ENCODE data around the gene ANKS6. TPM values are rescaled to one million over a fixed set of nuclear protein-coding genes. Genes with fewer than 3 reads are reported as not detected.

The ANKS6 gene
- total RNA-seq, 3 donors from 2014 or later: 5.6 to 23.3 (median 17.3) TPM

DNA sequence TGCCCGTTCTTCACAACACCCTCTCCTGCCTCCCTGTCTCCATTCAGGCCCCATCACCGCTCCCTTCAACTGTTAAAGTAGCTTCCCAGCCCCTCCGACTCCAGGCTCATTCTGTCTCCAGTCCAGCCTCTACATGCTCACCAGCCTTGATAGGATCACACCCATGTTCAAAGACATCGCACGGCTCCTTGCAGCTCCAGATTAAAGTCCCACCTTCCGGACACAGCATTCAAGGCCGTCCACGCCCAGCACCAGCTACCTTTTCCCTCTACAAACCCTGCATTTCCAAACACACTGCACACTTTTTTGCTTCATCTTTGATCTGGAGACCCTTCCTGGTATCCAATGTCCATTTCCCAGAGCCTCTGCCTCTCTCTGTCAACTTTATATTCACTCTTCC lies 94.0 kb downstream of the ANKS6 start:
- no peak overlapping the region for H3K4me3 ChIP-seq
- peaks cover 0 to 8% of the 10 kb centered on the region in 2 donors for H3K9me3 ChIP-seq
- no peak for TF ChIP-seq POLR2AphosphoS5 (IDR thresholded peaks at IDR 0.05)
- no peak for TF ChIP-seq POLR2A (IDR thresholded peaks at IDR 0.05)
- TF ChIP-seq, protein P1, sequence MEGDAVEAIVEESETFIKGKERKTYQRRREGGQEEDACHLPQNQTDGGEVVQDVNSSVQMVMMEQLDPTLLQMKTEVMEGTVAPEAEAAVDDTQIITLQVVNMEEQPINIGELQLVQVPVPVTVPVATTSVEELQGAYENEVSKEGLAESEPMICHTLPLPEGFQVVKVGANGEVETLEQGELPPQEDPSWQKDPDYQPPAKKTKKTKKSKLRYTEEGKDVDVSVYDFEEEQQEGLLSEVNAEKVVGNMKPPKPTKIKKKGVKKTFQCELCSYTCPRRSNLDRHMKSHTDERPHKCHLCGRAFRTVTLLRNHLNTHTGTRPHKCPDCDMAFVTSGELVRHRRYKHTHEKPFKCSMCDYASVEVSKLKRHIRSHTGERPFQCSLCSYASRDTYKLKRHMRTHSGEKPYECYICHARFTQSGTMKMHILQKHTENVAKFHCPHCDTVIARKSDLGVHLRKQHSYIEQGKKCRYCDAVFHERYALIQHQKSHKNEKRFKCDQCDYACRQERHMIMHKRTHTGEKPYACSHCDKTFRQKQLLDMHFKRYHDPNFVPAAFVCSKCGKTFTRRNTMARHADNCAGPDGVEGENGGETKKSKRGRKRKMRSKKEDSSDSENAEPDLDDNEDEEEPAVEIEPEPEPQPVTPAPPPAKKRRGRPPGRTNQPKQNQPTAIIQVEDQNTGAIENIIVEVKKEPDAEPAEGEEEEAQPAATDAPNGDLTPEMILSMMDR (IDR thresholded peaks at IDR 0.05): no peak
- H3K27me3 ChIP-seq: peaks cover 0 to 49% of the 10 kb centered on the region in 2 donors
- no peak for DNase-seq (ENCODE audit: low spot score in 2 of 2)
- peaks cover 0 to 3% of the 10 kb centered on the region in 2 donors for H3K4me1 ChIP-seq
- intact Hi-C loops (cut with DNase I; ENCODE audit: low total_unique reads): no loop called here
- H3K27ac ChIP-seq: no peak overlapping the region
- H3K36me3 ChIP-seq: no peaks in the 10 kb centered on the region

DNA sequence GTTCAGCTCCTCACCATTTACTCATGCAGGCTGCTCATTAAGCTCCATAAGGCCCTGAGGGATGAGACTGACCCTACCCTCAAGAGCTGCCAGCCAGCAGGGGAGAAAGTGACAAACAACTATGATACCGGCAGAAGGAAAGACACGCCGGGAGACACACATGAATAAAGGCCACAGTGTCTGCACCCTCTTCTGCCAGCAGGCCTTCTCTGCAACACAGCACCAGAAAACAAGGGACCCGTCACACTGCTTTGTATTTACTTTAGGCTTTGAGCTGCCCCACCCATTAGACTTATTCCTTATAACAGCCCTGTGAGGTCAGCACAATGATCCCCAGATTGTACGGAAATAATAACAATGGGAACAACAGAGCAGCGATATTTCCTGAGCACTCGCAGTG lies 94.8 kb downstream of the ANKS6 start:
- intact Hi-C loops (cut with DNase I; ENCODE audit: low total_unique reads): no loop called here
- TF ChIP-seq, protein P1 (IDR thresholded peaks at IDR 0.05): no peak
- TF ChIP-seq POLR2A (IDR thresholded peaks at IDR 0.05) (no peak), POLR2AphosphoS5 (IDR thresholded peaks at IDR 0.05) (no peak)
- DNase-seq (ENCODE audit: low spot score in 2 of 2): no peak
- Histone ChIP-seq H3K4me1 (no peaks in the 10 kb centered on the region), H3K9me3 (peaks cover 0 to 8% of the 10 kb centered on the region in 2 donors), H3K4me3 (no peak overlapping the region), H3K27ac (no peak overlapping the region), H3K27me3 (peaks cover 0 to 47% of the 10 kb centered on the region in 2 donors), H3K36me3 (no peaks in the 10 kb centered on the region)

DNA sequence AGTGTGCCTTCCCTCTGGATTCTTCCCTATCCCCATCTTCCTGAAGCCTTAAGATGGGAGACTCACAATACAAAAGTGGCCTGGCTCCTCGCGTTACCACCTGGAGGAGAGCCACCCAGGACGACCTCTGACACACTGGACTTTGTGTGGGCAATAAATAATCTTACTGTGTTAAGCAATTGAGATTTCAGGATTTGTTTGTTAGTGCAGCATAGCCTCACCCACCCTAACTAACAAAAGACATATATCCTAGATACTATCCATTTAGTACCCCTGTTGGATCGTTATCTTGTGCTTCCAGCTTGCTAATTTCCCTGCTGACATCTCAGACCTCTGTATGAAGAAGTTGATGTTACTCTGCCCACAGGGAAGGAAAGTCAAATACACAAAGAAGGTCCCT lies 95.6 kb downstream of the ANKS6 start:
- Histone ChIP-seq H3K4me3 (no peak overlapping the region), H3K27me3 (peaks cover 0 to 47% of the 10 kb centered on the region in 2 donors), H3K36me3 (no peaks in the 10 kb centered on the region), H3K9me3 (peaks cover 0 to 8% of the 10 kb centered on the region in 2 donors), H3K27ac (no peak overlapping the region), H3K4me1 (no peaks in the 10 kb centered on the region)
- DNase-seq (ENCODE audit: low spot score in 2 of 2): no peak
- intact Hi-C loops (cut with DNase I; ENCODE audit: low total_unique reads): no loop called here
- TF ChIP-seq, protein P1 (IDR thresholded peaks at IDR 0.05): no peak

DNA sequence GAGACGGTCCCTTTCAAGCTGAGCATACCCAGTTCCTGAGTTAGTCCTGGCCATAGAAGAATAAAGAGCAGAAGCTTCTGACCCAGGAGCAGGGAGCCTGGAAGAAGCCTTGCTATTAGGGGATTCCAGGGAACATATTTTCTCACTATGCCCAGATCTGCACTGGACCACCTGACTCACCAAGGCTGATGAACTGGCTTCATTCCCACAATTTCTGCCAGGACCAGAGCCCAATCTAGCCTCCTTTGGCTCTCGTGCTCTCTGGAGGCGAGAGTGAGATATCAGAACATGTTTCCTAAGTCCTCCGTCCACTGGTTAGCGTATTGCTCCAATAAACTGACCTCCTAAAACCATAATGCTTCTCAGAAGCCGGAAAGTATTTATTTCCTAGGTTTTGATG lies 97.5 kb downstream of the ANKS6 start:
- Histone ChIP-seq H3K27ac (no peak overlapping the region), H3K4me3 (no peak overlapping the region), H3K27me3 (peaks cover 0 to 34% of the 10 kb centered on the region in 2 donors), H3K9me3 (peaks cover 0 to 8% of the 10 kb centered on the region in 2 donors), H3K36me3 (no peaks in the 10 kb centered on the region), H3K4me1 (no peaks in the 10 kb centered on the region)
- intact Hi-C loops (cut with DNase I; ENCODE audit: low total_unique reads): no loop called here
- TF ChIP-seq POLR2A (IDR thresholded peaks at IDR 0.05): no peak
- DNase-seq (ENCODE audit: low spot score in 2 of 2): no peak

DNA sequence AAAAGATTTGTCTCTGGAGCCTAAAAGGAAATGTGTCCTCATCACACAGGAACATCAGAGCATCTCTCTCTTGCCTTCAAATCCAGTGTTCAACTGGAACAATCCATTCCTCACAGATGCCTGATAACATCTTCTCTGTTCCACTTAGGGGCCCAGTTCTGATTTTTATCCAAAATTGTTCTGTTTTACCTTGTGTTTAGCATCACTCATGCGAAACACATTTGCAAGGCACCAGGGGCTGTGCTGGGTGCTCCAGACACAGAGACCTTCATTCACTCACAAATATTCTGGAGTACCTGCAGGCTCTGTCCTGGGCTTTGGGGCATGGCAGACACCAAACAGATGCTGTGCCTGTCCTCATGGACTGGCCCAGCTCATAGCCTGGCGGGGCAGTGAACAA lies 101.4 kb downstream of the ANKS6 start:
- DNase-seq (ENCODE audit: low spot score in 2 of 2): no peak
- Histone ChIP-seq H3K27me3 (peaks cover 0 to 23% of the 10 kb centered on the region in 2 donors), H3K4me3 (no peak overlapping the region), H3K9me3 (no peaks in the 10 kb centered on the region), H3K36me3 (no peaks in the 10 kb centered on the region), H3K27ac (no peak overlapping the region), H3K4me1 (no peaks in the 10 kb centered on the region)
- TF ChIP-seq, protein P1 (IDR thresholded peaks at IDR 0.05): no peak
- intact Hi-C loops (cut with DNase I; ENCODE audit: low total_unique reads): no loop called here

DNA sequence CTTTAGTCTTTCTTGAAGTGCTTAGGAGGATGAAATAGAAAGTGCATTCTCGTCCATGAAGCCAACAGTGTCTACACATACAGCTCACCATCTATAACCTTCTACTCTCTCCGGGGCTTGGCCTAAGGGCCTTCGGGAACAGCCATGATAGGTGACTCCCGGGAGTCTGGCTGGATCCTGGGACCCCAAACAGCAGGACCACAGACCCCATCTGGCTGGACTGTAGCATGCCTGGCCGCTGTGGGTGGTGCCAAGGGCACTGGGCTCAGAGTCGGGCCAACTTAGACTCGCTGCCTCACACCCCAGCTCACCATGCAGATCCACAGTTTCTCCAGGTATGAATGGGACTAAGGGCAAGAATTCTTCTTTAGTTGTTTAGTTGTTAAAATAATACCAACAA lies 104.0 kb downstream of the ANKS6 start:
- Histone ChIP-seq H3K4me3 (no peak overlapping the region), H3K9me3 (no peaks in the 10 kb centered on the region), H3K27me3 (peaks cover 0 to 14% of the 10 kb centered on the region in 2 donors), H3K4me1 (no peaks in the 10 kb centered on the region), H3K36me3 (no peaks in the 10 kb centered on the region), H3K27ac (no peak overlapping the region)
- TF ChIP-seq POLR2A (IDR thresholded peaks at IDR 0.05): no peak
- TF ChIP-seq, protein P1 (IDR thresholded peaks at IDR 0.05): no peak
- TF ChIP-seq POLR2AphosphoS5 (IDR thresholded peaks at IDR 0.05): no peak
- intact Hi-C loops (cut with DNase I; ENCODE audit: low total_unique reads): no loop called here
- no peak for DNase-seq (ENCODE audit: low spot score in 2 of 2)

Measured in breast epithelium (tissue), 4 donors.